Panc1 (cell line): ENCODE results near the gene FILIP1L. TPM values are rescaled to one million over a fixed set of nuclear protein-coding genes. Genes with fewer than 3 reads are reported as not detected.

ENCODE experiments used
- ATAC-seq: fragments of 200-7000 bp; cut with Tn5 transposase; 2 replicates; pipeline ENCODE4 v1.9.1; 2020; ENCODE audit warnings: mild to moderate bottlenecking, moderate library complexity
- BruUV-seq: library from RNA; stranded (reverse); fragments of 400-500 nt; replicated peaks from 2 replicates; lab custom pipeline; 2021; lab: Mats Ljungman, UMichigan
- CTCF ChIA-PET: fragments of 300-600 bp; sonication (Branson Sonifier 250); formaldehyde crosslinking; loops from one replicate; lab custom pipeline; 2022; ENCODE audit warnings: antibody characterized with exemption; lab: Charles Lee
- POLR2A ChIA-PET: fragments of 300-600 bp; sonication (Branson Sonifier 250); formaldehyde crosslinking; loops from one replicate; lab custom pipeline; 2022; ENCODE audit warnings: antibody characterized with exemption; lab: Charles Lee
- DNase-seq: peaks from one replicate; pipeline ENCODE4 v3.0.0-alpha.2; 2010; ENCODE audit warnings: low read depth, low spot score
- H3K27ac ChIP-seq: 2 replicates; pipeline ENCODE4 v1.5.1; 2011; ENCODE audit warnings: mild to moderate bottlenecking, low read length, inconsistent platforms
- H3K27me3 ChIP-seq: fragments of 200-500 bp; sonication (Bioruptor generic); 2 replicates; pipeline ENCODE4 v1.6.0; 2014; ENCODE audit warnings: low read length, inconsistent platforms; ENCODE audit not compliant: control insufficient read depth, insufficient read depth
- H3K36me3 ChIP-seq: fragments of 200-500 bp; sonication (Bioruptor generic); 2 replicates; pipeline ENCODE4 v1.5.1; 2014; ENCODE audit warnings: inconsistent platforms, mild to moderate bottlenecking, low read length, moderate library complexity; ENCODE audit not compliant: control insufficient read depth, insufficient read depth
- H3K4me1 ChIP-seq: 2 replicates; pipeline ENCODE4 v1.5.1; 2011; ENCODE audit warnings: inconsistent platforms, mild to moderate bottlenecking, low read length, moderate library complexity; ENCODE audit not compliant: control insufficient read depth, insufficient read depth
- H3K4me3 ChIP-seq, 2 experiments: 2 replicates each; pipeline ENCODE4 v1.5.1; 2011 to 2012; ENCODE audit warnings: low read depth in 2 of 2, low read length in 2 of 2, mild to moderate bottlenecking in 2 of 2, inconsistent platforms in 1 of 2, moderate library complexity in 1 of 2
- H3K9me3 ChIP-seq: fragments of 200-500 bp; sonication (Bioruptor generic); 2 replicates; pipeline ENCODE4 v1.5.1; 2014; ENCODE audit warnings: low read depth, mild to moderate bottlenecking, inconsistent platforms, low read length, moderate library complexity; ENCODE audit not compliant: control insufficient read depth, insufficient read depth
- CTCF ChIP-seq: fragments of 450-650 bp; IDR thresholded peaks from 2 replicates; pipeline ENCODE4 v1.5.1; 2017; ENCODE audit warnings: mild to moderate bottlenecking
- POLR2AphosphoS5 ChIP-seq: IDR thresholded peaks from 2 replicates; pipeline ENCODE4 v1.6.1; 2012; ENCODE audit warnings: mild to moderate bottlenecking, low read depth, low read length, moderate library complexity
- REST ChIP-seq, 2 experiments: IDR thresholded peaks; 2 replicates each; pipeline ENCODE4 v1.6.1; 2011 to 2012; ENCODE audit warnings: low read depth in 2 of 2, control low read depth in 1 of 2, low read length in 1 of 2, mild to moderate bottlenecking in 1 of 2, moderate library complexity in 1 of 2; ENCODE audit not compliant: insufficient read depth in 1 of 2
- SIN3A ChIP-seq: IDR thresholded peaks from 2 replicates; pipeline ENCODE4 v1.6.1; 2012; ENCODE audit warnings: low read depth, mild to moderate bottlenecking, low read length, moderate library complexity, borderline replicate concordance; ENCODE audit not compliant: insufficient read depth
- TCF7L2 ChIP-seq: IDR thresholded peaks from 2 replicates; pipeline ENCODE4 v1.6.1; 2011; ENCODE audit warnings: mild to moderate bottlenecking, low read depth, low read length, inconsistent platforms
- in situ Hi-C: cut with HindIII; loops from 2 replicates; pipeline ENCODE4 v1.10.0; 2016; ENCODE audit warnings: low sequenced_read_pairs, low pct_unique_long_range_greater_than_20kb
- intact Hi-C: fragments of 100-400 bp; cut with micrococcal nuclease; formaldehyde crosslinking; loops from one replicate; pipeline ENCODE4 v1.10.0; 2022; ENCODE audit not compliant: unreplicated experiment
- total RNA-seq: library from RNA; stranded (reverse); gene quantifications from one replicate; pipeline ENCODE4 v1.2.1, GENCODE V29; 2021; ENCODE audit not compliant: unreplicated experiment

The FILIP1L gene
- total RNA-seq, 1 experiment from 2014 or later, result 3.2 TPM

GRCh38 chr3:99938270-99938911, 175.9 kb downstream of the FILIP1L start:
- no peak overlapping the region for H3K27ac ChIP-seq
- CTCF ChIA-PET, result no interaction called here
- intact Hi-C loops, result no loop called here

GRCh38 chr3:99934975-99935797, 179.1 kb downstream of the FILIP1L start:
- ATAC-seq, result no peak
- in situ Hi-C loops, result no loop called here

More at GRCh38 chr3:99938270-99938911, 175.9 kb downstream of the FILIP1L start:
- no peaks in the 10 kb centered on the region for H3K36me3 ChIP-seq
- DNase-seq, result no peak
- H3K4me1 ChIP-seq, result no peaks in the 10 kb centered on the region; the same call in 1 of the 2 replicates
- in situ Hi-C loops, result no loop called here
- no TSS peak for BruUV-seq
- TF ChIP-seq REST (IDR thresholded peaks at IDR 0.05; ENCODE audit: insufficient read depth in 1 of 2, low read depth in 2 of 2, low read length in 1 of 2), result no peak
- TF ChIP-seq POLR2AphosphoS5, result no peak
- POLR2A ChIA-PET, result interaction anchor here (0.7 kb wide), 1 partner anchor 22 kb away, joined by 3 read pairs; no protein-coding TSS in a partner anchor
- no peaks in the 10 kb centered on the region for H3K9me3 ChIP-seq
- no peak overlapping the region for H3K4me3 ChIP-seq
- no peak for ATAC-seq
- no peaks in the 10 kb centered on the region for H3K27me3 ChIP-seq

More at GRCh38 chr3:99934975-99935797, 179.1 kb downstream of the FILIP1L start:
- intact Hi-C loops, result no loop called here
- Histone ChIP-seq H3K27ac (peak overlapping the region; percentile 15; the same call in 1 of the 2 replicates), H3K4me3 (no peak overlapping the region), H3K36me3 (no peaks in the 10 kb centered on the region), H3K27me3 (no peaks in the 10 kb centered on the region), H3K9me3 (no peaks in the 10 kb centered on the region), H3K4me1 (no peaks in the 10 kb centered on the region; the same call in 1 of the 2 replicates)
- TF ChIP-seq TCF7L2 (no peak), POLR2AphosphoS5 (no peak), REST (IDR thresholded peaks at IDR 0.05; ENCODE audit: insufficient read depth in 1 of 2, low read depth in 2 of 2, low read length in 1 of 2) (no peak), CTCF (no peak), SIN3A (no peak)
- ChIA-PET CTCF (no interaction called here), POLR2A (no interaction called here)
- DNase-seq, result no peak
- no TSS peak for BruUV-seq
